Mucosa of descending colon (tissue), 3 donors: ENCODE results near the gene TTC12. TPM values are rescaled to one million over a fixed set of nuclear protein-coding genes. Genes with fewer than 3 reads are reported as not detected.

Experiments used
- ATAC-seq: fragments of 200-7000 bp; cut with Tn5 transposase; one replicate; pipeline ENCODE4 v1.9.1; 2020; ENCODE audit warnings: mild to moderate bottlenecking, moderate library complexity
- DNase-seq, 3 donors: peaks; one replicate each; pipeline ENCODE4 v3.0.0-alpha.2; 2020
- H3K36me3 ChIP-seq: fragments of 200-600 bp; one replicate; pipeline ENCODE4 v1.8.0; 2021; ENCODE audit warnings: low read depth, mild to moderate bottlenecking
- H3K4me1 ChIP-seq: fragments of 200-600 bp; one replicate; pipeline ENCODE4 v1.8.0; 2021; ENCODE audit warnings: low read depth, mild to moderate bottlenecking
- H3K4me3 ChIP-seq: fragments of 200-600 bp; one replicate; pipeline ENCODE4 v1.8.0; 2021; ENCODE audit warnings: mild to moderate bottlenecking
- H3K9me3 ChIP-seq: fragments of 200-600 bp; one replicate; pipeline ENCODE4 v1.8.0; 2021; ENCODE audit warnings: mild to moderate bottlenecking
- intact Hi-C, 2 donors: fragments of 100-400 bp; cut with DNase I in 1 of 2; cut with micrococcal nuclease in 1 of 2; formaldehyde crosslinking; loops; one replicate each; pipeline versions ENCODE4 v1.11.0 to v1.11.1; 2022; cut with DNase I, micrococcal nuclease
- total RNA-seq, 3 donors: library from RNA; stranded (reverse); fragmentation: NEBNext Ultra II Directional in 2 of 3; extraction: Animal tissue kit (Norgen Biotek cat#: 25700) in 2 of 3; gene quantifications; one replicate each; pipeline versions ENCODE4 v1.2.1 to v1.2.4, GENCODE V29; 2021 to 2023
- TF ChIP-seq, protein P1 (sequence below): fragments of 200-600 bp; IDR thresholded peaks from one replicate; pipeline ENCODE4 v1.8.0; 2022; ENCODE audit warnings: antibody characterized with exemption, mild to moderate bottlenecking
- donor health status: DM: no; HTN: no; CAD: no; lungs with moderate emphysema.
- donor health status: DM: no; HTN: no; CAD: no.
- donor health status: DM: no; HTN: yes; CAD: no.

TTC12 gene
- total RNA-seq, 3 donors from 2014 or later: 13.5 to 20.7 (median 16.6) TPM

DNA sequence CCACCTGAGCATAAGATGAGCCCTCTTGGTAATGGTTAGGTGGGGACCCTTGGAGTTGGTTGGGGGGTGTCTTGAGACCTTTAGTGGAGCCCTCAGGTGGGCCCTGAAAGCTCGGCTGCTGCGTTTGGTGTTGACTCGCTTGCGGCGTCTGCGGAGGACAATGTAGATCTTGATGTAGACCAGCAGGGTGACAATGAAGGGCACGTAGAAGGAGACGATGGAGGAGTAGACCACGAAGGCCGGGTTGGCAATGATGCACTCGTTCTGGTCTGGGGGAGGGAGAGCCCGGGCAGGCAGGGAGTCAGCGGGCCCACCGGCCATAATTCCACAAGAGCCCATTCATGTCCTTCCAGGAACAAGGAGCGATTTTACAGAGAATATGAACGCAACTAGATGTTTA, 101.0 kb downstream of the TTC12 start:
- Histone ChIP-seq H3K9me3 (no peaks in the 10 kb centered on the region), H3K4me1 (no peaks in the 10 kb centered on the region), H3K36me3 (no peaks in the 10 kb centered on the region), H3K4me3 (no peak overlapping the region)
- intact Hi-C loops: no loop called here
- TF ChIP-seq, protein P1, sequence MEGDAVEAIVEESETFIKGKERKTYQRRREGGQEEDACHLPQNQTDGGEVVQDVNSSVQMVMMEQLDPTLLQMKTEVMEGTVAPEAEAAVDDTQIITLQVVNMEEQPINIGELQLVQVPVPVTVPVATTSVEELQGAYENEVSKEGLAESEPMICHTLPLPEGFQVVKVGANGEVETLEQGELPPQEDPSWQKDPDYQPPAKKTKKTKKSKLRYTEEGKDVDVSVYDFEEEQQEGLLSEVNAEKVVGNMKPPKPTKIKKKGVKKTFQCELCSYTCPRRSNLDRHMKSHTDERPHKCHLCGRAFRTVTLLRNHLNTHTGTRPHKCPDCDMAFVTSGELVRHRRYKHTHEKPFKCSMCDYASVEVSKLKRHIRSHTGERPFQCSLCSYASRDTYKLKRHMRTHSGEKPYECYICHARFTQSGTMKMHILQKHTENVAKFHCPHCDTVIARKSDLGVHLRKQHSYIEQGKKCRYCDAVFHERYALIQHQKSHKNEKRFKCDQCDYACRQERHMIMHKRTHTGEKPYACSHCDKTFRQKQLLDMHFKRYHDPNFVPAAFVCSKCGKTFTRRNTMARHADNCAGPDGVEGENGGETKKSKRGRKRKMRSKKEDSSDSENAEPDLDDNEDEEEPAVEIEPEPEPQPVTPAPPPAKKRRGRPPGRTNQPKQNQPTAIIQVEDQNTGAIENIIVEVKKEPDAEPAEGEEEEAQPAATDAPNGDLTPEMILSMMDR: no peak
- ATAC-seq: no peak
- DNase-seq: no peak

Other genes starting within 250 kb of the TTC12 start
- gene ANKK1, start 73.2 kb downstream of the TTC12 start, total RNA-seq: under 1 TPM; 0.19 to 0.28 (median 0.26) TPM
- gene DRD2, start 160.8 kb downstream of the TTC12 start, total RNA-seq: under 1 TPM; 0.22 to 0.41 (median 0.39) TPM